Measurements from ENCODE around the gene ATXN7L1. TPM values are rescaled to one million over a fixed set of nuclear protein-coding genes. Genes with fewer than 3 reads are reported as not detected.
A peak's percentile ranks its signal among the peaks of the same experiment; 100 is the strongest.

The ATXN7L1 gene
- total and polyA plus RNA-seq, 4 donors, result 4.2 to 22.5 (median 8.5) TPM

DNA sequence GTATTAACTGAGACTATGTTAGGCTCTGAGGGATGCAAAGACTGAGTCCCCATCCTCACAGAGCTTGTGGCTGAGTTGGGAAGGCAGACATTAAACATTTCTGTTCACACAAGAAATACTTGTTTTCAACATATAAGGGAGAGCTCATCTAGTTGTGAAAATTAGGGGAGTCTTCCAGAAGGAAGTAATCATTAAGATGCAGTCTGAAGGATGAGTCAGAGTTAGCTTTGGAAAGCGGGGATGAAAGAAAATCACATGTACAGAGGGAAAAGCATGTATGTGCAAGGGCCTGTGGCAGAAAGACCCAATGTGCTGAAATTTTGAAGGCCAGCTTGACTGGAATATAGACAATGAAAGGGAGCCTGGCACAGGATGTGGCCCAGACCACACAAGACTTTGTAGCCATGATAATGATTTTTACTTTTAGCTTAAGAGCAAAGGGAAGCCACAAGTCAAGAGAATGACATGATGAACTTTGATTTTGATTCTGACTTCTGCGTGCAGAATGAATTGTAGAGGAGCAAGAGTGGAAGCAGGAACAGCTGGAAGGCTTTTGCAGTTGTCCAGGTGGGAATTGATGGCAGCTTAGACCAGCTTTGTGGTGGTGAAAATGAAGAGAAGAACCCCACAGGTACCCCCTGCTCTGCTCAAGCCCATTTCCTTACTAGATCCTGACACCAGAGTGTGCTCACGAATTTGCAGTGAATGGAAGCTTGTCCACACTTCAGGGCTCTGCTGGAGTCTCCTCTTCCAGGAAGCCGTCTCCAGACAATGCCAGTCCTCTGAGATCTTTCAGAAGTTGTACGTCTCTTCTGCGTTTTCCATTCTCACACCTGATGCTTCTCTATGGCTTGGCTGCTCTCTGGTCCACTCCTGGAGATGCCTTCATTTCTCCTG is 115.6 kb downstream of the ATXN7L1 start:
- Histone ChIP-seq H3K36me3 (ENCODE audit: control insufficient read depth in 4 of 4, insufficient read depth in 4 of 4, low read length in 4 of 4) (no peaks in the 10 kb centered on the region), H3K27me3 (ENCODE audit: control insufficient read depth in 3 of 3, insufficient read depth in 3 of 3, low read length in 2 of 3) (no peaks in the 10 kb centered on the region), H3K27ac (ENCODE audit: low read depth in 1 of 2, low read length in 1 of 2) (no peak overlapping the region), H3K9me3 (ENCODE audit: control insufficient read depth in 4 of 4, insufficient read depth in 3 of 4, low read length in 3 of 4) (no peaks in the 10 kb centered on the region), H3K4me1 (ENCODE audit: control insufficient read depth in 5 of 5, insufficient read depth in 5 of 5, low read length in 5 of 5) (peaks cover 0 to 13% (median 0%) of the 10 kb centered on the region in 5 donors), H3K9ac (ENCODE audit: insufficient read depth in 1 of 2, low read length in 2 of 2) (no peak overlapping the region), H3K4me3 (no peak overlapping the region)
- 87 to 92% methylated on average over 6 of the region's 6 CpGs for WGBS, 2 donors
- TF ChIP-seq, protein P1, sequence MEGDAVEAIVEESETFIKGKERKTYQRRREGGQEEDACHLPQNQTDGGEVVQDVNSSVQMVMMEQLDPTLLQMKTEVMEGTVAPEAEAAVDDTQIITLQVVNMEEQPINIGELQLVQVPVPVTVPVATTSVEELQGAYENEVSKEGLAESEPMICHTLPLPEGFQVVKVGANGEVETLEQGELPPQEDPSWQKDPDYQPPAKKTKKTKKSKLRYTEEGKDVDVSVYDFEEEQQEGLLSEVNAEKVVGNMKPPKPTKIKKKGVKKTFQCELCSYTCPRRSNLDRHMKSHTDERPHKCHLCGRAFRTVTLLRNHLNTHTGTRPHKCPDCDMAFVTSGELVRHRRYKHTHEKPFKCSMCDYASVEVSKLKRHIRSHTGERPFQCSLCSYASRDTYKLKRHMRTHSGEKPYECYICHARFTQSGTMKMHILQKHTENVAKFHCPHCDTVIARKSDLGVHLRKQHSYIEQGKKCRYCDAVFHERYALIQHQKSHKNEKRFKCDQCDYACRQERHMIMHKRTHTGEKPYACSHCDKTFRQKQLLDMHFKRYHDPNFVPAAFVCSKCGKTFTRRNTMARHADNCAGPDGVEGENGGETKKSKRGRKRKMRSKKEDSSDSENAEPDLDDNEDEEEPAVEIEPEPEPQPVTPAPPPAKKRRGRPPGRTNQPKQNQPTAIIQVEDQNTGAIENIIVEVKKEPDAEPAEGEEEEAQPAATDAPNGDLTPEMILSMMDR (IDR thresholded peaks at IDR 0.05; ENCODE audit: control extremely low read depth, extremely low read depth), result no peak
- DNase-seq (no peak), ATAC-seq (ENCODE audit: insufficient read depth, low FRiP score) (no peak)

DNA sequence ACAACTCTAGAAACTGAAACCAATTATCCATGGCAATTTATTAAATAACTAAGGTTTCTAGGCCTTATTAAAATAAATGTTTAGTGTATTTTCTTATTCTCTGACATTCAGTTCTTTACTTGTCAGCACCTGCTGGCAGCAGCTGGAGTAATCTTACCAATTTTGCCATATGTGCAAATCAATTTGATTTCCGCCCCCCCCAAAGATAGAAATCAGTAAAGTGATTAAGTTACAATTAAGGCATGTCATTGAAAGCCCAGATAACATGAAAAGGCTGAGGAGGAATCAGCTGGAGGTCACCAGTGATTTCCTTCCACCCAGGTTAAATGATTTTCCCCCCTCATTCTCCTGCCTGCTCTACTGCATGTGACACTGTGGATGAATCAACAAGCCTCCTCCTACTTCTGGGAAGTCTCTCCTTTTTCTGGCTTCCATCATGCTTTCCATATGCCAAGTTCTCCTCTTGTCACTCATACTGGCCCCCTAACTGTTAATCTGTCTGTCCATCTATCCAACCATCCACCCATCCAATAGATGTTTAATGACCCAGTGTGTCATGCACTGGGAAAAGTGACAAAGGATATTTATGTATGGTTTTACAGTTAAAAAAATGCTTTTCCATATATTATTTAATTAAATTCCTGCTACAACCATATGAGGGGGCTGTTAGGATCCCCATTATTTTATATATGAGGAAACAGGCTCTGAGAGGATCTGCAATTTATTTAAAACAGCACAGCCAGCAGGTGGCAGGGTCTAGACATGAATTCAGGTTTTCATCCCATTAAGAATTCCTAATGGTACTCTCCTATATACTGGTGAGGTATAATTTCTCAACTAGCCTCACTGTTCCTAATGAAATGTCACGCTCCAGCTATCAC is 116.5 kb downstream of the ATXN7L1 start:
- DNase-seq (peak; percentile 43 to 76 (median 68)), ATAC-seq (ENCODE audit: insufficient read depth, low FRiP score) (peak; percentile 60)
- Histone ChIP-seq H3K9me3 (ENCODE audit: control insufficient read depth in 4 of 4, insufficient read depth in 3 of 4, low read length in 3 of 4) (no peaks in the 10 kb centered on the region), H3K9ac (ENCODE audit: insufficient read depth in 1 of 2, low read length in 2 of 2) (no peak overlapping the region), H3K36me3 (ENCODE audit: control insufficient read depth in 4 of 4, insufficient read depth in 4 of 4, low read length in 4 of 4) (no peaks in the 10 kb centered on the region), H3K4me3 (no peak overlapping the region), H3K27me3 (ENCODE audit: control insufficient read depth in 3 of 3, insufficient read depth in 3 of 3, low read length in 2 of 3) (no peaks in the 10 kb centered on the region), H3K4me1 (ENCODE audit: control insufficient read depth in 5 of 5, insufficient read depth in 5 of 5, low read length in 5 of 5) (peaks cover 0 to 10% (median 0%) of the 10 kb centered on the region in 5 donors), H3K27ac (ENCODE audit: low read depth in 1 of 2, low read length in 1 of 2) (no peak overlapping the region)
- TF ChIP-seq, protein P1 (IDR thresholded peaks at IDR 0.05; ENCODE audit: control extremely low read depth, extremely low read depth), result peak; percentile 53
- 93 to 96% methylated on average over 2 of the region's 2 CpGs for WGBS, 2 donors

DNA sequence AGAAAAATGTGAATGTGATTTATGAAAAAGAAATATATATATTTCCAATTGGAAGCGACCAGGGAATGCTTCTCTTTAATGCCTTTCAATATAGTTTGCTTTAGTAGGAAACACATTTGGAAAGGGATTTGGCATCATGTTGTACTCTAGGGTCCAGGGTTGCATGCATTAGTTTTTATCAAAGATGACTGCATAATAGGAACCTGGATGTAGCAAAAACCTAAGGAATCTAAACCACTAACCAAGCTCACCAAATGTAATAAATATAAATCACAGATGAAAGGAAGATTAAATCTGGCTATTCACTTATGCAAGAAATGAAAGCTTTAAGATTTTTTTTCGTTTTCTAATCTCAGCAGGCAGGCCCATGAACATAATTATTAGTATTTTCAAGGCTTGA is 120.0 kb downstream of the ATXN7L1 start:
- DNase-seq (no peak), ATAC-seq (ENCODE audit: insufficient read depth, low FRiP score) (no peak)
- Histone ChIP-seq H3K4me3 (no peak overlapping the region), H3K4me1 (ENCODE audit: control insufficient read depth in 5 of 5, insufficient read depth in 5 of 5, low read length in 5 of 5) (peaks cover 0 to 10% (median 0%) of the 10 kb centered on the region in 5 donors), H3K9ac (ENCODE audit: insufficient read depth in 1 of 2, low read length in 2 of 2) (no peak overlapping the region), H3K27me3 (ENCODE audit: control insufficient read depth in 3 of 3, insufficient read depth in 3 of 3, low read length in 2 of 3) (no peaks in the 10 kb centered on the region), H3K36me3 (ENCODE audit: control insufficient read depth in 4 of 4, insufficient read depth in 4 of 4, low read length in 4 of 4) (no peaks in the 10 kb centered on the region), H3K27ac (ENCODE audit: low read depth in 1 of 2, low read length in 1 of 2) (no peak overlapping the region), H3K9me3 (ENCODE audit: control insufficient read depth in 4 of 4, insufficient read depth in 3 of 4, low read length in 3 of 4) (no peaks in the 10 kb centered on the region)
- TF ChIP-seq, protein P1 (IDR thresholded peaks at IDR 0.05; ENCODE audit: control extremely low read depth, extremely low read depth), result no peak
- WGBS, 2 donors, result 63 to 83% methylated on average over 2 of the region's 2 CpGs

Data from lung (tissue), 12 donors.